GM12892 (cell line): ENCODE data around the gene CCDC192.

Experiments used
- POLR2A ChIP-seq: IDR thresholded peaks from 2 replicates; pipeline ENCODE4 v1.6.1; 2011; ENCODE audit warnings: low read depth, low read length, control low read depth
- TAF1 ChIP-seq: IDR thresholded peaks from 2 replicates; pipeline ENCODE4 v1.6.1; 2011; ENCODE audit warnings: low read depth, mild to moderate bottlenecking, control low read depth, low read length, borderline replicate concordance

DNA sequence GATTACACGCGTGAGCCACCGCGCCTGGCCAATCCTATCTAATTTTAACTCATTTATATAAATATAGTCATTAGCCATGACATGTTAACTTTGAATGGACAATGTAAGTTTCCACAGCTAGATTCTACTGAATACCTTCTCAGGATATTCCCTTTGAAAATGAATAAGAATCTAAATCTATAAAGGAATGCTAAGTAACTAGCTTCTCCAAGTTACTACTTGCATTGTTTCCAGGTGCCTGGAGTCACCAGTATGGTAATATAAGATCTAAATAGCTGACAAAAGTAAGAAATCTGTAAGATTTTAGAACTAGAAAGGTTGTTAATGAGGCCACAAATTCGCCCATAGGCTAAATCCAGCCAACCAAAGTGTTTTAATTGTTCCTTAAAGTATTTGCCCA is 191.3 kb downstream of the CCDC192 start:
- TF ChIP-seq POLR2A (no peak), TAF1 (no peak)
